Smooth muscle cell (in vitro differentiated cells): ENCODE measurements around the gene SLC4A1. TPM values are rescaled to one million over a fixed set of nuclear protein-coding genes. Genes with fewer than 3 reads are reported as not detected.

Experiments used
- DNase-seq: peaks from one replicate; lab custom pipeline; 2025; ENCODE audit not compliant: unreplicated experiment; lab: John Stamatoyannopoulos, UW
- H2AFZ ChIP-seq: fragments of 200-600 bp; sonication (generic); 2 replicates; pipeline ENCODE4 v1.6.0; 2016; ENCODE audit warnings: antibody characterized with exemption, low read depth, mild to moderate bottlenecking
- H3F3A ChIP-seq: fragments of 200-600 bp; sonication (generic); 2 replicates; pipeline ENCODE4 v1.6.0; 2017; ENCODE audit warnings: antibody characterized with exemption, low read depth
- H3K27ac ChIP-seq: fragments of 200-600 bp; sonication (generic); 2 replicates; pipeline ENCODE4 v1.5.1; 2016; ENCODE audit warnings: low read depth, mild to moderate bottlenecking
- H3K27me3 ChIP-seq: fragments of 200-600 bp; sonication (generic); 2 replicates; pipeline ENCODE4 v1.6.1; 2016; ENCODE audit warnings: low read depth, mild to moderate bottlenecking
- H3K36me3 ChIP-seq: fragments of 200-600 bp; sonication (generic); 2 replicates; pipeline ENCODE4 v1.5.1; 2016; ENCODE audit warnings: low read depth
- H3K4me1 ChIP-seq: fragments of 200-600 bp; sonication (generic); 2 replicates; pipeline ENCODE4 v1.5.1; 2016; ENCODE audit warnings: low read depth
- H3K4me2 ChIP-seq: fragments of 200-600 bp; sonication (generic); 2 replicates; pipeline ENCODE4 v1.6.0; 2016; ENCODE audit warnings: mild to moderate bottlenecking
- H3K4me3 ChIP-seq: fragments of 200-600 bp; sonication (generic); 2 replicates; pipeline ENCODE4 v1.5.1; 2016; ENCODE audit warnings: mild to moderate bottlenecking
- H3K79me2 ChIP-seq: fragments of 200-600 bp; sonication (generic); 2 replicates; pipeline ENCODE4 v1.6.0; 2016; ENCODE audit warnings: low read depth, mild to moderate bottlenecking
- H3K9ac ChIP-seq: fragments of 200-600 bp; sonication (generic); 2 replicates; pipeline ENCODE4 v1.6.0; 2016; ENCODE audit warnings: low read depth
- H3K9me3 ChIP-seq: fragments of 200-600 bp; sonication (generic); replicated peaks from 2 replicates; pipeline ENCODE4 v1.5.1; 2016; ENCODE audit warnings: low read depth
- H4K20me1 ChIP-seq: fragments of 200-600 bp; sonication (generic); 2 replicates; pipeline ENCODE4 v1.6.0; 2016; ENCODE audit warnings: low read depth
- WGBS: methylation state at CpG from one replicate; pipeline ENCODE4 v1.1.7; 2016; ENCODE audit warnings: low lambda C conversion rate; 5-methylcytosine and 5-hydroxymethylcytosine counted together
- polyA plus RNA-seq: library from polyadenylated mRNA; unstranded; fragments of >200 nt; fragmentation: Nextera tagmentation; extraction: Ambion mirVana; gene quantifications from 2 replicates; pipeline ENCODE4 v1.2.1, GENCODE V29; 2016
- total RNA-seq: library from RNA; depleted of rRNA; stranded (reverse); fragments of >200 nt; gene quantifications from 2 replicates; pipeline ENCODE4 v1.2.3, GENCODE V29; 2014
- TF ChIP-seq, protein P1 (sequence below): fragments of 200-600 bp; sonication (generic); IDR thresholded peaks from 2 replicates; pipeline ENCODE4 v1.5.1; 2017; ENCODE audit warnings: borderline replicate concordance, mild to moderate bottlenecking, antibody characterized with exemption; ENCODE audit not compliant: insufficient read depth, poor library complexity, severe bottlenecking

Gene SLC4A1
- total and polyA plus RNA-seq, 2 experiments from 2014 or later, result not detected

GRCh38 chr17:44314869-44315661 is 47.1 kb upstream of the SLC4A1 start:
- no peak overlapping the region for H3K9ac ChIP-seq
- H2AFZ ChIP-seq, result no peak overlapping the region
- H3K36me3 ChIP-seq, result no peaks in the 10 kb centered on the region
- H4K20me1 ChIP-seq, result no peaks in the 10 kb centered on the region
- H3K27me3 ChIP-seq, result peaks cover 49% of the 10 kb centered on the region
- H3K9me3 ChIP-seq, result no peaks in the 10 kb centered on the region
- peaks cover 11% of the 10 kb centered on the region for H3K4me1 ChIP-seq
- DNase-seq, result no peak
- H3K79me2 ChIP-seq, result no peaks in the 10 kb centered on the region
- H3K4me3 ChIP-seq, result peak overlapping the region; percentile 36
- peak overlapping the region; percentile 83 for H3K4me2 ChIP-seq
- no peaks in the 10 kb centered on the region for H3F3A ChIP-seq
- TF ChIP-seq, protein P1, sequence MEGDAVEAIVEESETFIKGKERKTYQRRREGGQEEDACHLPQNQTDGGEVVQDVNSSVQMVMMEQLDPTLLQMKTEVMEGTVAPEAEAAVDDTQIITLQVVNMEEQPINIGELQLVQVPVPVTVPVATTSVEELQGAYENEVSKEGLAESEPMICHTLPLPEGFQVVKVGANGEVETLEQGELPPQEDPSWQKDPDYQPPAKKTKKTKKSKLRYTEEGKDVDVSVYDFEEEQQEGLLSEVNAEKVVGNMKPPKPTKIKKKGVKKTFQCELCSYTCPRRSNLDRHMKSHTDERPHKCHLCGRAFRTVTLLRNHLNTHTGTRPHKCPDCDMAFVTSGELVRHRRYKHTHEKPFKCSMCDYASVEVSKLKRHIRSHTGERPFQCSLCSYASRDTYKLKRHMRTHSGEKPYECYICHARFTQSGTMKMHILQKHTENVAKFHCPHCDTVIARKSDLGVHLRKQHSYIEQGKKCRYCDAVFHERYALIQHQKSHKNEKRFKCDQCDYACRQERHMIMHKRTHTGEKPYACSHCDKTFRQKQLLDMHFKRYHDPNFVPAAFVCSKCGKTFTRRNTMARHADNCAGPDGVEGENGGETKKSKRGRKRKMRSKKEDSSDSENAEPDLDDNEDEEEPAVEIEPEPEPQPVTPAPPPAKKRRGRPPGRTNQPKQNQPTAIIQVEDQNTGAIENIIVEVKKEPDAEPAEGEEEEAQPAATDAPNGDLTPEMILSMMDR, result no peak
- WGBS, result 3% methylated on average over 37 of the region's 81 CpGs
- H3K27ac ChIP-seq, result no peak overlapping the region

- no peak overlapping the region for H2AFZ ChIP-seq
- H3K36me3 ChIP-seq, result no peaks in the 10 kb centered on the region
- H3F3A ChIP-seq, result no peaks in the 10 kb centered on the region
- DNase-seq, result no peak
- H3K79me2 ChIP-seq, result no peaks in the 10 kb centered on the region
- H3K9me3 ChIP-seq, result no peaks in the 10 kb centered on the region
- 57% methylated on average over 10 of the region's 11 CpGs for WGBS
- H3K9ac ChIP-seq, result no peak overlapping the region
- peaks cover 11% of the 10 kb centered on the region for H3K4me1 ChIP-seq
- H4K20me1 ChIP-seq, result no peaks in the 10 kb centered on the region
- H3K27me3 ChIP-seq, result peaks cover 49% of the 10 kb centered on the region
- H3K4me3 ChIP-seq, result no peak overlapping the region
- no peak overlapping the region for H3K27ac ChIP-seq
- TF ChIP-seq, protein P1, result no peak
- H3K4me2 ChIP-seq, result no peak overlapping the region
Observed at GRCh38 chr17:44314524-44314868, 46.6 kb upstream of the SLC4A1 start.

DNA sequence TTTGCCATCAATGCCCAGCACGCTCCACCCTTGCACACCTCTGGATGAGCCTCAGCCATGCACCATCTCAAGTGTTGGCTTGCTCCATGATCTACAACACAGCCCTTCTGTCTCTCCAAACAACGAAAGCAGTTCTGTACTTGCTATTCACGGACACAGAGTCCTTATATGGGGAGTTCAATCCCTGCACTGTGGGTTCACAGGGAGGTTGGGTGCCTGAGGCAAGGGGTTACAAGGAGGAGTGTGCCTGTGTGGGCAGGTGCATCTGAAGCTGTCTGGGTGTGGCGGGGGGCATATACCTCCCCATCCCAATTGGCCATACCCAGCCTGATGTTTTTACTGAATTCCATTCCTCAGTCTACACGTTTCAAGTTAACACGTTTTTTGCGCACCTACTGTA is 46.1 kb upstream of the SLC4A1 start:
- Histone ChIP-seq H3K36me3 (no peaks in the 10 kb centered on the region), H3K27ac (no peak overlapping the region), H3K79me2 (no peaks in the 10 kb centered on the region), H3K4me1 (peaks cover 11% of the 10 kb centered on the region), H3K27me3 (peaks cover 49% of the 10 kb centered on the region), H2AFZ (no peak overlapping the region), H4K20me1 (no peaks in the 10 kb centered on the region), H3K9ac (no peak overlapping the region), H3F3A (no peaks in the 10 kb centered on the region), H3K4me2 (no peak overlapping the region), H3K9me3 (no peaks in the 10 kb centered on the region), H3K4me3 (no peak overlapping the region)
- WGBS, result 92% methylated on average over 7 of the region's 7 CpGs
- DNase-seq, result no peak
- TF ChIP-seq, protein P1, result no peak
